Liver (tissue), 9 donors: ENCODE results near the gene CAT. TPM values are rescaled to one million over a fixed set of nuclear protein-coding genes. Genes with fewer than 3 reads are reported as not detected.

Source experiments
- DNase-seq: peaks from one replicate; pipeline ENCODE4 v3.0.0-alpha.2; 2017; ENCODE audit warnings: low spot score
- H3K27ac ChIP-seq, 2 donors: one replicate each; pipeline ENCODE4 v1.7.0; 2013; ENCODE audit warnings: inconsistent platforms in 2 of 2, low read length in 2 of 2, control low read depth in 1 of 2, low read depth in 1 of 2, mild to moderate bottlenecking in 1 of 2
- H3K27me3 ChIP-seq, 4 donors: one replicate each; pipeline versions ENCODE4 v1.6.1 to v1.7.0; 2013; ENCODE audit warnings: low read length in 3 of 4, inconsistent platforms in 1 of 4, mild to moderate bottlenecking in 1 of 4, moderate library complexity in 1 of 4; ENCODE audit not compliant: control insufficient read depth in 4 of 4, insufficient read depth in 4 of 4
- H3K36me3 ChIP-seq, 4 donors: one replicate each; pipeline versions ENCODE4 v1.6.1 to v1.7.0; 2013; ENCODE audit warnings: low read length in 3 of 4, mild to moderate bottlenecking in 3 of 4, low read depth in 1 of 4, moderate library complexity in 1 of 4; ENCODE audit not compliant: control insufficient read depth in 4 of 4, insufficient read depth in 3 of 4
- H3K4me1 ChIP-seq, 4 donors: one replicate each; pipeline versions ENCODE4 v1.6.1 to v1.7.0; 2013; ENCODE audit warnings: low read length in 3 of 4, mild to moderate bottlenecking in 3 of 4, moderate library complexity in 1 of 4; ENCODE audit not compliant: control insufficient read depth in 4 of 4, insufficient read depth in 4 of 4
- H3K4me3 ChIP-seq, 3 donors: one replicate each; pipeline versions ENCODE4 v1.6.1 to v1.7.0; 2013; ENCODE audit warnings: low read length in 3 of 3, control low read depth in 1 of 3, low read depth in 1 of 3, mild to moderate bottlenecking in 1 of 3
- H3K9ac ChIP-seq, 2 donors: one replicate each; pipeline ENCODE4 v1.7.0; 2013; ENCODE audit warnings: low read length in 2 of 2, mild to moderate bottlenecking in 2 of 2, moderate library complexity in 2 of 2, control low read depth in 1 of 2, low read depth in 1 of 2
- H3K9me3 ChIP-seq, 4 donors: one replicate each; pipeline versions ENCODE4 v1.6.1 to v1.7.0; 2013; ENCODE audit warnings: low read length in 3 of 4; ENCODE audit not compliant: control insufficient read depth in 4 of 4
- ATF3 ChIP-seq: IDR thresholded peaks from 2 replicates; pipeline ENCODE4 v1.6.1; 2016; ENCODE audit warnings: antibody characterized with exemption
- EGR1 ChIP-seq, 2 donors: IDR thresholded peaks; 2 replicates each; pipeline ENCODE4 v1.6.1; 2016 to 2018; ENCODE audit warnings: antibody characterized with exemption in 2 of 2, low read depth in 2 of 2
- FOXA1 ChIP-seq: IDR thresholded peaks from 2 replicates; pipeline ENCODE4 v1.6.1; 2016; ENCODE audit warnings: antibody characterized with exemption
- FOXA2 ChIP-seq: IDR thresholded peaks from 2 replicates; pipeline ENCODE4 v1.6.1; 2016; ENCODE audit warnings: antibody characterized with exemption
- GABPA ChIP-seq, 2 donors: IDR thresholded peaks in 1 of 2; conservative IDR thresholded peaks in 1 of 2; 2 replicates each; pipeline ENCODE4 v1.6.1; 2016; ENCODE audit warnings: antibody characterized with exemption in 2 of 2, mild to moderate bottlenecking in 1 of 2, moderate library complexity in 1 of 2
- HNF4A ChIP-seq, 2 donors: conservative IDR thresholded peaks; 2 replicates each; pipeline ENCODE4 v1.6.1; 2016; ENCODE audit warnings: antibody characterized with exemption in 2 of 2, mild to moderate bottlenecking in 2 of 2
- HNF4G ChIP-seq: IDR thresholded peaks from 2 replicates; pipeline ENCODE4 v1.6.1; 2016; ENCODE audit warnings: antibody characterized with exemption
- JUND ChIP-seq, 2 donors: IDR thresholded peaks; 2 replicates each; pipeline ENCODE4 v1.6.1; 2016; ENCODE audit warnings: antibody characterized with exemption in 2 of 2
- NR2F2 ChIP-seq: IDR thresholded peaks from 2 replicates; pipeline ENCODE4 v1.6.1; 2016; ENCODE audit warnings: antibody characterized with exemption
- RAD21 ChIP-seq, 2 donors: IDR thresholded peaks; 2 replicates each; pipeline ENCODE4 v1.6.1; 2016; ENCODE audit warnings: antibody characterized with exemption in 2 of 2, mild to moderate bottlenecking in 2 of 2
- RXRA ChIP-seq, 2 donors: IDR thresholded peaks; 2 replicates each; pipeline ENCODE4 v1.6.1; 2017 to 2018; ENCODE audit warnings: antibody characterized with exemption in 2 of 2, mild to moderate bottlenecking in 1 of 2
- SP1 ChIP-seq: IDR thresholded peaks from 2 replicates; pipeline ENCODE4 v1.6.1; 2018; ENCODE audit warnings: antibody characterized with exemption, mild to moderate bottlenecking
- TAF1 ChIP-seq: conservative IDR thresholded peaks from 2 replicates; pipeline ENCODE4 v1.6.1; 2016; ENCODE audit warnings: antibody characterized with exemption, mild to moderate bottlenecking
- YY1 ChIP-seq: IDR thresholded peaks from 2 replicates; pipeline ENCODE4 v1.6.1; 2016; ENCODE audit warnings: antibody characterized with exemption, mild to moderate bottlenecking
- ZBTB33 ChIP-seq: IDR thresholded peaks from 2 replicates; pipeline ENCODE4 v1.6.1; 2016; ENCODE audit warnings: antibody characterized with exemption
- WGBS: extraction: QIAGEN DNeasy Blood & Tissue Kit; methylation state at CpG from one replicate; pipeline ENCODE4 v1.1.7; 2013; 5-methylcytosine and 5-hydroxymethylcytosine counted together
- polyA plus RNA-seq, 2 donors: library from polyadenylated mRNA; stranded (reverse) in 1 of 2; unstranded in 1 of 2; fragments of 200-250 nt in 1 of 2; fragments of >200 nt in 1 of 2; fragmentation: Nextera tagmentation in 1 of 2; extraction: Ambion mirVana in 1 of 2; gene quantifications; one replicate each; pipeline versions ENCODE4 v1.2.1 to v1.2.3, GENCODE V29; 2013 to 2015
- total RNA-seq, 2 donors: library from RNA; depleted of rRNA; stranded (reverse); fragments of >200 nt; gene quantifications; one replicate each; pipeline ENCODE4 v1.2.3, GENCODE V29; 2014
- TF ChIP-seq, protein P1 (sequence below): fragments of 150-350 bp; IDR thresholded peaks from 2 replicates; pipeline ENCODE4 v1.5.1; 2017; ENCODE audit warnings: improper control_type of control experiment, low read depth, low read length; ENCODE audit not compliant: missing input control
- TF ChIP-seq, protein P2 (sequence below): IDR thresholded peaks from 2 replicates; pipeline ENCODE4 v1.6.1; 2016; ENCODE audit warnings: antibody characterized with exemption, mild to moderate bottlenecking
- TF ChIP-seq, protein P3 (sequence below): IDR thresholded peaks from 2 replicates; pipeline ENCODE4 v1.6.1; 2016; ENCODE audit warnings: antibody characterized with exemption
- donor health status: healthy.
- donor health status: healthy.
- donor health status: healthy.
- donor health status: healthy.
- donor health status: healthy.

CAT gene
- total and polyA plus RNA-seq, 4 donors: 270 to 620 (median 388) TPM

DNA sequence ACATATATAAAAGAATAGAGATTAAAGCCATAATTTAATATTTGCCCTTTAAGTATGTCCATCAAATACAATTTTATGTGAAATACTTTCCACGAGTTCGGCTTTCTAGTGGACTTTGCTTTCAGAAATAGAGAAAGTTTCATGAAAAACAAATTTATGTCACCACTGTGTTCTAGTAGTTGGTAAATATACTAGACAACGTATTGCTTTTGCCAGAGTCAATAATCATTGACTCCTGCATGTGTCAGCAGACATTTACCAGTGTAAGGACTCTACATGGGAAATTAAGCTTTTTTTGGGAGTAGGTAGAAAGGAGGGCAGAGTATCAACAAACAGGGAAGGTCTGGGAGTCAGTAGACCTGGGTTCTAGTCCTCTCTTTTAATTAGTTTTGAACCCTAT is 32.3 kb upstream of the CAT start:
- DNase-seq: no peak
- Histone ChIP-seq H3K27me3 (no peaks in the 10 kb centered on the region), H3K27ac (peak overlapping the region; percentile 65 to 76), H3K9ac (no peak overlapping the region), H3K36me3 (no peaks in the 10 kb centered on the region), H3K4me1 (peaks cover 4 to 60% (median 32%) of the 10 kb centered on the region in 4 donors), H3K9me3 (no peaks in the 10 kb centered on the region), H3K4me3 (no peak overlapping the region)
- WGBS: 30% methylated on average over 3 of the region's 3 CpGs
- TF ChIP-seq, protein P1, sequence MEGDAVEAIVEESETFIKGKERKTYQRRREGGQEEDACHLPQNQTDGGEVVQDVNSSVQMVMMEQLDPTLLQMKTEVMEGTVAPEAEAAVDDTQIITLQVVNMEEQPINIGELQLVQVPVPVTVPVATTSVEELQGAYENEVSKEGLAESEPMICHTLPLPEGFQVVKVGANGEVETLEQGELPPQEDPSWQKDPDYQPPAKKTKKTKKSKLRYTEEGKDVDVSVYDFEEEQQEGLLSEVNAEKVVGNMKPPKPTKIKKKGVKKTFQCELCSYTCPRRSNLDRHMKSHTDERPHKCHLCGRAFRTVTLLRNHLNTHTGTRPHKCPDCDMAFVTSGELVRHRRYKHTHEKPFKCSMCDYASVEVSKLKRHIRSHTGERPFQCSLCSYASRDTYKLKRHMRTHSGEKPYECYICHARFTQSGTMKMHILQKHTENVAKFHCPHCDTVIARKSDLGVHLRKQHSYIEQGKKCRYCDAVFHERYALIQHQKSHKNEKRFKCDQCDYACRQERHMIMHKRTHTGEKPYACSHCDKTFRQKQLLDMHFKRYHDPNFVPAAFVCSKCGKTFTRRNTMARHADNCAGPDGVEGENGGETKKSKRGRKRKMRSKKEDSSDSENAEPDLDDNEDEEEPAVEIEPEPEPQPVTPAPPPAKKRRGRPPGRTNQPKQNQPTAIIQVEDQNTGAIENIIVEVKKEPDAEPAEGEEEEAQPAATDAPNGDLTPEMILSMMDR: no peak
- TF ChIP-seq, protein P2, sequence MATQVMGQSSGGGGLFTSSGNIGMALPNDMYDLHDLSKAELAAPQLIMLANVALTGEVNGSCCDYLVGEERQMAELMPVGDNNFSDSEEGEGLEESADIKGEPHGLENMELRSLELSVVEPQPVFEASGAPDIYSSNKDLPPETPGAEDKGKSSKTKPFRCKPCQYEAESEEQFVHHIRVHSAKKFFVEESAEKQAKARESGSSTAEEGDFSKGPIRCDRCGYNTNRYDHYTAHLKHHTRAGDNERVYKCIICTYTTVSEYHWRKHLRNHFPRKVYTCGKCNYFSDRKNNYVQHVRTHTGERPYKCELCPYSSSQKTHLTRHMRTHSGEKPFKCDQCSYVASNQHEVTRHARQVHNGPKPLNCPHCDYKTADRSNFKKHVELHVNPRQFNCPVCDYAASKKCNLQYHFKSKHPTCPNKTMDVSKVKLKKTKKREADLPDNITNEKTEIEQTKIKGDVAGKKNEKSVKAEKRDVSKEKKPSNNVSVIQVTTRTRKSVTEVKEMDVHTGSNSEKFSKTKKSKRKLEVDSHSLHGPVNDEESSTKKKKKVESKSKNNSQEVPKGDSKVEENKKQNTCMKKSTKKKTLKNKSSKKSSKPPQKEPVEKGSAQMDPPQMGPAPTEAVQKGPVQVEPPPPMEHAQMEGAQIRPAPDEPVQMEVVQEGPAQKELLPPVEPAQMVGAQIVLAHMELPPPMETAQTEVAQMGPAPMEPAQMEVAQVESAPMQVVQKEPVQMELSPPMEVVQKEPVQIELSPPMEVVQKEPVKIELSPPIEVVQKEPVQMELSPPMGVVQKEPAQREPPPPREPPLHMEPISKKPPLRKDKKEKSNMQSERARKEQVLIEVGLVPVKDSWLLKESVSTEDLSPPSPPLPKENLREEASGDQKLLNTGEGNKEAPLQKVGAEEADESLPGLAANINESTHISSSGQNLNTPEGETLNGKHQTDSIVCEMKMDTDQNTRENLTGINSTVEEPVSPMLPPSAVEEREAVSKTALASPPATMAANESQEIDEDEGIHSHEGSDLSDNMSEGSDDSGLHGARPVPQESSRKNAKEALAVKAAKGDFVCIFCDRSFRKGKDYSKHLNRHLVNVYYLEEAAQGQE: peak; percentile 48
- peak; percentile 81 for TF ChIP-seq FOXA2
- TF ChIP-seq TAF1: no peak
- TF ChIP-seq GABPA (IDR thresholded peaks at IDR 0.05 in 1 of 2, conservative IDR thresholded peaks at IDR 0.05 in 1 of 2): no peak
- peak; percentile 64 for TF ChIP-seq FOXA1
- peak; percentile 73 for TF ChIP-seq SP1
- TF ChIP-seq, protein P3, sequence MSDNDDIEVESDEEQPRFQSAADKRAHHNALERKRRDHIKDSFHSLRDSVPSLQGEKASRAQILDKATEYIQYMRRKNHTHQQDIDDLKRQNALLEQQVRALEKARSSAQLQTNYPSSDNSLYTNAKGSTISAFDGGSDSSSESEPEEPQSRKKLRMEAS: peak; percentile 43
- TF ChIP-seq RXRA (IDR thresholded peaks at IDR 0.05): peak; percentile 50 to 79
- TF ChIP-seq YY1: peak; percentile 53
- TF ChIP-seq RAD21 (IDR thresholded peaks at IDR 0.05): peak; percentile 34 to 43
- peak; percentile 69 to 83 for TF ChIP-seq HNF4A (conservative IDR thresholded peaks at IDR 0.05)
- TF ChIP-seq ZBTB33: peak; percentile 49
- TF ChIP-seq HNF4G: no peak
- TF ChIP-seq ATF3: no peak
- TF ChIP-seq JUND (IDR thresholded peaks at IDR 0.05): peak in 1 of 2 donors; percentile 56
- TF ChIP-seq NR2F2: no peak
- TF ChIP-seq EGR1 (IDR thresholded peaks at IDR 0.05; ENCODE audit: low read depth in 2 of 2): peak in 1 of 2 donors; percentile 32
